GOT3 (cell line): Measurements from ENCODE around the gene ZNF468.
"Not testable (repeated sequence)": the region's sequence is repeated elsewhere in the genome, so short reads cannot be mapped to it uniquely, and the experiment has no call there.

Experiments
- DNase-seq: peaks from one replicate; lab custom pipeline; 2025; ENCODE audit warnings: mixed read lengths; lab: John Stamatoyannopoulos, UW

ZNF468 gene

GRCh38 chr19:52825765-52826164, 31.7 kb downstream of the ZNF468 start:
- no peak for DNase-seq

GRCh38 chr19:52823676-52824075, 33.7 kb downstream of the ZNF468 start:
- DNase-seq: no peak

GRCh38 chr19:52821204-52821960, 36.0 kb downstream of the ZNF468 start, which contains the start of gene ZNF28:
Gene ZNF28, minus strand, starts transcription at chr19:52821633. Its CDS starts 3,675 bp downstream, at chr19:52817958.
- not testable (repeated sequence) for DNase-seq

- not testable (repeated sequence) for DNase-seq
Measured at GRCh38 chr19:52820472-52821203, 36.8 kb downstream of the ZNF468 start.

GRCh38 chr19:52809801-52810200, 47.6 kb downstream of the ZNF468 start:
- no peak for DNase-seq

- DNase-seq: not testable (repeated sequence)
Measured at GRCh38 chr19:52799950-52800640, 57.3 kb downstream of the ZNF468 start.

GRCh38 chr19:52789440-52789839, 68.0 kb downstream of the ZNF468 start:
- no peak for DNase-seq
